Germinal center (tissue), 1 donor: Measurements from ENCODE around the gene LGR6.
"Not testable (repeated sequence)": the region's sequence is repeated elsewhere in the genome, so short reads cannot be mapped to it uniquely, and the experiment has no call there.

Source experiments
- DNase-seq: peaks from one replicate; pipeline ENCODE4 v3.0.0; 2012; ENCODE audit warnings: mixed read lengths, low spot score

Gene LGR6

DNA sequence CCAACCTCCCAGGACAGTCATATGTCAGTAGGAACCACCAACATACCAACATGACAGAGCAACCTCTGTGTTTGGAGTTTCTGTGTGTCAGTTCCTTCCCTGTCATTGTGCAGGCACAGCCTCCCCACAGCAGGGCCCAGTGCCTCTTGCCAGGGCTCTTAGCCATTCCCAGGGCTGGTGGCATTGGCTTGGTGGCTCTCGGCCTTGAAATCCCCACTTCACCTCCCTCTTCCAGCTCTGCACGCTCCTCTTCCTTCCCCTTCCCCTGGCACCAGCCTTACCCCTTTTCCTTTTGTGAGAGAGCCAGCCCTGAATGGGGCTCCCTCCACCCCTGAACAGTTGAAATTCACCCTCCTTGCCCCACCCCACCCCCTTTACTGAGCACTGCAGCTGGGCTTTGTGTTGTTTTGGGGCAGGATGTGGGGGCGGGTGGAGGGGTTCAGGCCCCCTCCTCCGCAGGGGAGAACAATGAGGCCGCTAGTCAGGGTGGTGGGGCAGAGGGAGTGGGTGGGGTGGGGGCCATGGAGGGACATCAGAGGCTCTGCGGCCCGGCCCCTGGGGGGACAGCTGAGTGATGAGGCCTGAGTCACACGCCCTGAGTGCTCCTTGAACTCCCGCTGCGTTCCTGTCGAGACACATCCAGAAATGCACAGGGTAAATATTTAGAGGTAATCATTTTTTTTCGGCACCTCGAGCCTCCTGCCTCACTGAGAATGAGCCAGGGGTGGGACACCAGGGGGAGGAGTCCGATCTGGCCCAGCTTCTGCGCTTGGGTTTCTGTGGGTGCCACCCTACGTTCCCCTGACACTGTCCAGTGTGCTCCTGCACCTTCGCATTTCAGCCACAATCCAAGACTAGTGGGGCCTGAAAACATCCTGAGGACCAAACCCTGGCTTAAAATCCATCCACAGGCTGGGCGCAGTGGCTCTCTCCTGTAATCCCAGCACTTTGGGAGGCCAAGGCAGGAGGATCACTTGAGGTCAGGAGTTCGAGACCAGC is 28.6 kb downstream of the LGR6 start:
- DNase-seq: no peak

DNA sequence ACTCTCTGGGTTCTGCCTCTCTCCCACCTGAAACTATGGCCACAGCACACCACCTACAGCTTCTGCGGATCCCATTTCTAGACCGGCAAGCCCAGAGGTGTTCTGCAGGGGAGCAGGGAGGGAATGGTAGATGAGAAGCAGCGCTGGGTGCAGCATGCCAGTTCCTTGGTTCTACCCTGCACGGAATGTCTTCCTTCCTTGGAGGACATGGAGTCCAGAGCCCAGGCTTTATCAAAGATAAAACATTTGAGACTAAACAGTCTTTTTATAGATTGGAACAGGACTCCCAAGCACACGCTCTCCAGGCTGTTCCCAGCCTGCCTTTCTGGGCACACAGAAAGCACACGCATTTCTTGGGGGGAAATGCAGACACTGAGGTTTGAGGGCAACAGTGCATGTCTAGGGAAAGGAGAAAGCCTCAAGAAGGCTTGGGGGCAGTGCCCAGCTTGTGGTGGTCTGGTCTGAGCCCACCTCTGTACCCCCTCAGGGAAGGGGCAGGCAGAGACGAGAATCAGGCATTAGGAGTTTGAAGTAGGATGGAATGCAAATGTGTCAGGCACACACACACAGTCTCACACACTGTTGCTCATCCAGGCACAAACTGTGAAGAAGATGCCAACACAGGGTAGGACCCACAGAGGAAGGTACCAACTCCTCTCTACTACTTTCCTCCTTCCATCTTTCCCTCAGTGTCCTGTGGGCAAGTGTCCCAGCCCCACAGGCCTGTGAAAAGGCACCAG is 29.7 kb downstream of the LGR6 start:
- DNase-seq: no peak

DNA sequence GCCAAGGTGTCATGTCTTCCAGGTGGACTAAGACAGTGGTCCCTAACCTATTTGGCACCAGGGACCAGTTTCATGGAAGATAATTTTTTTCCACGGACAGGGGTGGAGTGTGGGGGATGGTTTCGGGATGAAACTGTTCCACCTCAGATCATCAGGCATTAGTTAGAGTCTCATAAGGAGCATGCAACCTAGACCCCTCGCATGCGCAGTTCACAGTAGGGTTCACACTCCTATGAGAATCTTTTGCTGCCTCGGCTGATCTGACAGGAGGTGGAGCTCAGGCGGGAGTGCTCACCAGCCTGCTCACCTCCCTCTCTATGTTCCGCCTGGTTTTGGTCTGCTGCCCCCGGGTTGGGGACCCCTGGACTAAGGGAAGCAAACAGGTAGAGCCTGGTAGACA is 30.9 kb downstream of the LGR6 start:
- no peak for DNase-seq

DNA sequence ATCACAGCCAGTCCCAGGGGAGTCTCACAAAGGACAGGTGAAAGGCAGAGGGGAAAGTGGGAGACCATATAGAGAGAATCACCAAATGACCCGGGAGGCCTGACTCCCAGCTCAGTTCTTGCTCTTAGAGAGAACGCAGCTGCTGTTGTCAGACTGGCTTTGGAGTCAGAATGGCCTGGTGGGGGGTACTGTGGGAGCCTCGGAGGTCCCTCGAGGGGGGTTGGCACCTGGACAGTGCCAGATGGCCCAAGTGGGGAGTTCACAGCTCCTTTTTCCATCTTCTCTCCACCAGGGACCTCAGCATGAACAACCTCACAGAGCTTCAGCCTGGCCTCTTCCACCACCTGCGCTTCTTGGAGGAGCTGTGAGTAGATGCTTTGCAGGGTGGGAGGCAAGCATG is 31.5 kb downstream of the LGR6 start:
- no peak for DNase-seq

DNA sequence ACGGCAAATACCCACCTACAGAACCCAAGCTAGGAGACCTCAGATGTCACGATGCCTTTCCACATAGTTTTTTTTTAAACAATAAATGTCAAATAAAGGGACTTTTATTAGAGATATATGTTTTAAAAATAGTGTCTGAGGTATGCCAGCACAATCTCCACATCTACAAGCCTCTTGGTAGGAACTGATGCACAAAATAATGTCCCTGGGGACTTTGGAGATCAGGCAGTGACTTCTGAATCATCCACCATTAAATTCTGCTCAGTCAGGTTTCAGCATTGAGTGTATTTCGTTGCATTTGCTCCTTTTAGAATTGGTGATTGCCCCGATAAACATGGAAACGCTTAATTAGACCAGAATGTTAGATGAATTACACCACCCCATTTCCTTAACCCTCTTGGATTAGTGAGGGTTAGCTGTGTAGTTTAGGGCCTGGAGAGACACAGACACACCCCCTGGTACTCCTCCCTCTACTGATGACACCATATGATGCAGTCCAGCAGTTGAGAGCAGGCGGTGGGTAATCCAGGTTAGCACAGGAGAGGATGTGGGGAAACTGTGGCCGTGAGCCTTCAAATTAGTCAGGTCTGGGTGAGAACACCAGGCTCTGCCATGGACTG is 33.6 kb downstream of the LGR6 start:
- no peak for DNase-seq

DNA sequence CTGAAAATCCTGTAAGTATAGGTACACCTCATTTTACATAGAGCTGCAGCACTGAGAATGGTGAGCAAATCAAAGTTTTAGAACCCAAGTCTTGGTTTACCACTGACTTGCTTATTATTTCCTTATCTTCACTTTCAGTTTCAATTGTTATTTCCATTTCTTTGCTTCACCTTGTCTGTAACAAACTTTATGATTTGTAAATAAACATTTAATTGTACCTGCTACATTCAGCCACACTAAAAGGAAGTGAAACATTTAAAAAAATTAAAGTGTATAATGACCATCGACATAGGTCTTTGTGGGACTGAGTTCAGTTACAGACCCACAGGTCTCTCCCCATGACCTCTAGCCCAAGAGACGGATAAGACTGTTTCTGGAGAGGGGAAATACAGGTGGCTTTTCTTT is 34.4 kb downstream of the LGR6 start:
- DNase-seq: no peak

DNA sequence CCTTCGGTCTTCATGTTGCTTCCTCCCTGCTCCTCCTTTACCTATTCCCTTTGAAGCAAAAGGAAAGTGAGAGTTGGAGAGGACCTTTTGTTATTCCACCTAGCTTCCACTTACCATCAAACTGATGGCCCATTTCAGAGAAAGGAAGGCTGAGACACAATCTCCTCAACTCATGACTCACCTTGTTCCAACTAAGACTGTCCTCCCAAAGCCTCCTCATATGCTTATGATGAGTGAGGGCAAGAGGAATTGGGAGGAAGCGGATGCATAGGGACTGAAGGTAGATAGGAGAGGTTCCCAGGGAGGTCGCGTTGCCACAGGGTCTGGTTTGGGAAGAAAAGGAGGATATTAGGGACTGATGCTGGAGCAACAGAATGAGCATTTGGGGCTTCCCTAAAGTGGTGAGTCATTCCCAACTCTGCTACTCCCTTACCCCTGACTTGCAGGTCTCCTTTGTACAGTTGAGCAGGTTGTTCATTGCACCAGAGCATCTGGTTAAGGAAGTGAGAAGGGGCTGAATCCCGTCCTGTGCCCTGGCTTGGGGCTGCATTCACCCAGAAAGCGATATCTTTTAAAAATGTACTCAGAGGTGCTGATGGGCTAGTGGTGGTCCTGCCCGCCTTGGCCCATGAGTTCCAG is 35.0 kb downstream of the LGR6 start:
- no peak for DNase-seq

DNA sequence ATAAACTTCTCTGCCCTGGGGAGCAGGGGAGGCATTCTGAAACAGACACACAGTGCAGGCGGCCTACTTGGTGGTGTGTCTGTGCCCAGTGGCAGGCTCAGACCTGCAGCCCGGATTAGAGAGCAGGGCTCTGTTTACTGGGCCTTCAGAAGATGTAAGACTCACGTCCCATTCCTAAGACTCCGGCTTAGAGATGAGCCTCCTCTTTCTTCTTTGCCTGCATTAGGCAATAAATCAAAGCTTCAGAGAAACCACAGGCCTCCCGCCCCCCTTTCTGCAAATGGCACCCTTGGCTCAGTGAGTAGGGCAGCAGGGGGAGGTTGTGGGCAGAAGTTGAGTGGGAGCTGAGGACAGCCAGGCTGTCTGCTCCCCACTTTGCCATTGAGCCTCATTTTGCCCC is 35.8 kb downstream of the LGR6 start:
- no peak for DNase-seq

DNA sequence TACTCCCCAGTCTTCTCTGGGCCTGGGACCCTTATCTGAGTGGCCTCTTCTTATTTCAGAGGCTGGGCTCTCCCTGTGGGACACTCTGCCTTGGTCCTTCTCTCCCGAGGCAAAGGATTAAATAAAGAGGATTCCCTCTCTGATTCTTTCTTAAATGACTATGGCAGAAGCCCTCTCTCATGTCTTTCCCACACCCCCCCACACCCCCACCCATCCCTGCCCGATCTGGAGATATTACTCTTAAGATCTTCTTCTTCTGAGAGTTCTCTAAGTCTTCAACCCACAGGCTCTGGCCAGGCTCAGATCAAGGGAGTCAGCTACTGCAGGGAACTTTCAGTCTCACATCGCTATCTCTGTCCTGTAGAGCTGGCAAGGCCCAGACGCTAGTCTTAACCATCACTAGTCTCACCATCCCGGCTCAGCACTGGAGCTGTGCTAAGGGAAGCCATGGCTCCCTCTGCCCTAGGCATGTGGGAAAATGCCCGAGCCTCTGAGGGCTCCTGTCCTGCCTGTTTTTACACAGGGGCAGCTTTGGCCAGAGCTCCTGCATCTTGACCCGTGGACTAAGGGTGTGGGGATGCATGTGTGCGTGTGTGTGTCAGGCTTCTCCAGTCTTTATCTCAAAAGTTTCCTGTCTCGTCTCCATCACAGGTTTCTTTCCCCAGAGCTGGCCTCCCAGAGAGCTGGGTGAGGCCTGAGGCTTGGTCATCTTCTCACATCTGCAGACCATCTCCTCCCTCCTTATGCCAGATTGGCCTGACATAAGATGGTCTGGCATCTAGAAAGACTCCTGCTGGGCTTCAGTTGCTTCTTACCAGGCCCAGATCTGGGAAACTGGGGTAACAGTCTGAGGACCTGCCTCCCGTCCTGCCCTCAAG is 36.7 kb downstream of the LGR6 start:
- no peak for DNase-seq

DNA sequence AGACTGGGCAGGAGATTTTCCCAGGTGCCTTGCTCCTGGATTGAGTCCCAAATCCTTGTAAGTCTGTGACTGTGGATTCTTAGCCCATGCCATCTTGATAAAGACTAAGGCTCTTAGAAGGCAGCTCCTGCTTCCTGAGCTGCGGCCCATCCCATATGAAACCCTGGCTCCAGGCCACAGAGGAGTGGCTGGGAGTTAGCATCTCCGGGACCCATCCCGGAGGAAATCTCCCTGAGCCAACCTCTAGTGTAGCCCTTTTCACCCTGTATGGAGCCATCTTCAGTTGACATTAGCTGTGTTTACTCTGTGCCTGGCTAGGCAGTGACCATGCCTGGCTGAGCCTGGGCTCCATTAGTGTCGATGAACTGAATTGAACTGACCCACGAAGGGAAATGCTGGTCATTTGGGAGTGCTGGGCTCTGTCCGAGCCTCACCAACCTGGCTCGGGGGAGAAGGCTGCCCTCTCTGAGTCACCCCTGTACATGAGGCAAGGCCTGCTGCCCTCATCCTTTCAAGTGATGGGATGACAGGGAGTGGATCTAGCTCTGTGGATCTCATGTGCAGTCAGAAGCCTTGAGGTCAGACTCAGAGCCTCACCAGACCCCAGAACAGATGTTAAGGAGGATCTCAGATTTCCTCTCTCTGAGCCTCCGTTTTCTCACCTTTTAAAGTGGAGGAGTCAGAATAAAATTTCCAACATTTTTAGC is 37.5 kb downstream of the LGR6 start:
- no peak for DNase-seq

DNA sequence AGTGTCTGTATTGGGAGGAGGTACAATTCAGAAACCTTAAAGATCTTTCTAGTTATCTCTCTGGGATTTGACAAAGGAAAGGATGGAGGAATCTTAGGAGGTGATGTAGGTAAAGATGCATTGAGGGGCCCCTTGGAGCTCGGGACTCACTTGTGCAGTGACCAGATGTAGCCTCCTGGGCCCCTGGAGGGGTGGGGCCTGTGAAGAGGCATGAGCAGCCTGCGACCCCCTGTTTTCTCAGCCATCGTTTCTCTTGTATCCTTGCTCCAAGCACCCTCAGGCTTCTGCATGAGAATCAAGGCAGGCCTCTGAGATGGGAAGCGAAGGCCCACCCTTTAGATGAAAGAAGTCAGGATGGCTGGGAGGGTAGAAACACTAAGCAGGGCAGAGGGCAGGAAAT is 39.6 kb downstream of the LGR6 start:
- DNase-seq: no peak

DNA sequence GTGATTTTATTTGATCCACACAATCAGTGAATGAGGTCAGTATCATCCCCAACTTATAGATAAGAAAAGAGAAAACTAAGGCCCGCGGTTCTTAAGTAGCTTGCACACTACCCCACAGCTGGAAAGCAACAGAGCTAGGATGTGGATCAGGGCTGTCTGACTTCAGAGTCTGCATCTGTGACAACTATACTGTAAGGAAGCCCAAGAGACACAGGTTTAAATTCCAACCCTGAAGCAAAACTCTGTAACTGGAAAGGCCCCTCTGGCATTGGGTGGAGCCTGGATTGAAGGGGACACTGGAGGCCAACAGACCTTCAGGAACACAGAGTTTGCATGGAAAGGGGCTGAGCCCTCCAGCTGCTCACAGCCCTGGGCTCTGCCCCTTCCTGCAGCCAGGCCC is 40.2 kb downstream of the LGR6 start:
- DNase-seq: no peak

DNA sequence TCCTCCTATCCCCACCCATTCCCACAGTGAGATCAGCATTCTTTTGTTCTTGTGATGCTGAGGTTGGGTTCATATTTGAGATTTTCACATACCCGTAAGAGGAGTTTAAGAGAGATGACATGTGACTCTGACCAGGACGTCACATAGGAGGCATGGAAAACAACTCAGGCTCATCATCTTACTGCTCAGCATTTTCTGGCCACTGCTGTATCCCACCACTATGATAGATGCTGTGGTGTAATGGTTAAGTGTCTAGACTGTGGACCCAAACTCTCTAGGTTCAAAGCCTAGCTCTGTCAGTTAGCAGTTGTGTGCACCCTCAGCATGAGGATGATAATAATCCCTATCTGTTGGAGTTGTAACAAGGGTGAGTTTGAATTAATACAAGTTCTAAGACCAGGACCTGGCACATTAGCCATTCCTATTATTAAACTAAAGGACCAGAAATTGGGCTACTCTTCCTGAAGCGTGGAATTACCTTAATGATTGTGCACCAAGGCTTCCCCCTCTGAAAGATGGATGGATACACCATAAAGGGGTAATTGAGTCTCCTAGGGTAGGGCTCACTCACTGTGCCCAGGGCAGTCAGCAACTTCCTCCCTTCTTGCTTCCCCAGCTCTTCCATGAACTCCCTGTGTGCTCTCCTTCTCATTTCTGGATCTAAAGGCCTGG is 40.9 kb downstream of the LGR6 start:
- DNase-seq: no peak

DNA sequence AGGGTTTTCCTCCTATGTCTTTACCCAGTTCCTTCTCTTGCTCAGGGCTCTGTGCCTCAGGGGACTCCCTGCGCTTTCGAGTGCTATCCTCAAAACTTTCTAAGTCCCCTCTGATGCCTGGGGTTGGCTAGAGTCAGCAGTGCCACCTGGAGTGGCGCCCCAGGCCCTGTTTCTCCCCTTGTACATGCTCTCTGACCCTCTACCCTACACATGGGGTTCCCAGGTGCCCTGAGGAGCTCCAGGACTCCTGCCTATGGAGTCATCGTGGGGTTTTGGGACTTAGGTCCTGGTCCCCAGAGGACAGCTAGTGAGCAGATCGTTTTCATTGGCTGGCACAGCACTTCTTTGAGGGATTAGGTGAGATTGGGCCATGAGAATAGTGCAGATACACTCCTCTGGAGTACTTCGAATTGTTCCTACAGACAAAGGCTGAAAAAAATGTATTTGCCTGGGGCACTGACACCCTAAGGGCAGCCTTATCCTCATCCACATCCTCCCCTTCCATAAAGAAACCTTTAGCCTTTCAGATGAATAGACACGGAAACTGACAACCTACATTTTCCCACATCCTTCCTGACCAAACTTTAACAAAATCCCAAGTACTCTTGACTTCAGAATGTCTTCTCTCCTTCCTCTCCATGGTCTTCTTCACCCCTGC is 41.5 kb downstream of the LGR6 start:
- DNase-seq: no peak

DNA sequence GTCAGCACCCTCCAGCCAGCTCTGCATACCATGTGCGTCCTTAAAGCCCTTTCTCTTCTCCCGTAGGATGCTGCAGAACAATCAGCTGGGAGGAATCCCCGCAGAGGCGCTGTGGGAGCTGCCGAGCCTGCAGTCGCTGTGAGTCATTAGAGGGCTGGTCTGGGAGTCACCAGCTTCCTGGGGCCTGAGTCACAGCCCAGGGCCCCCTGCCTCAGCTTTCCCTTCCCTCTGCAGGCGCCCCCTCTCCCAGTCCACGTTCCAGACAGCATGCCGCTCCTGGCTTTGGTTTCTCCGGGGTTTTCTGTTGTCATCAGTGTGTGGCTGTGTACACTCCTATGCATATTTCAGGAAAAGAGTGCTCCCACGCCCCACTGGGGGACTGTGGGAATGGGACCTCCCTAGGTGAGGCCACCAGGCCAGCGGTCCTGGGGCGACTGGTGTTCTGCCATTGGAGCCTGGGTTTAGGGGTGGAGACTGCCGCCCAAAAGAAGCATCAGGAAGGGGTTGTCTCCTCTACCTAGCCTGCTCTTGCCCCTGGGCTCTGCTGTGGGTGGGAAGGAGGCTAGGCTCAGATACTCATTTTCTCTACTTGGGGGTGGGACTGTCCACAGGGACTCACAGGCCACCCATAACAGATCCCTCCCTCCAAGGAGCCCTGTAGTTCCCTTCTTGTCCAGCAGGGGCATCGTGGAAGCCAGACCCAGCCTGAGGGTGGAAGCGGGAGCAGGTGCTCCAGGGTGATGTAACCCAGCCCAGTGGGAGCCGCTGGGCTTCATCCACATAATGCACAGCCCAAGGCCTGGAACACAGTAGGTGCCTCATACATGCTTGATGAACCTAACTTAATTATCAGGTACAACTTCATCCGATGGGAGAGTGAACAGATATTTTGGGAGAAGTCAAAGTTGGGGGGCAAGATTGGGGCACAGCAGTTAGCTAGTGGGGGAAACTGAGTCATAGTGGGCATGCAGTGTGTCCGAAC is 42.5 kb downstream of the LGR6 start:
- peak; percentile 84 for DNase-seq

DNA sequence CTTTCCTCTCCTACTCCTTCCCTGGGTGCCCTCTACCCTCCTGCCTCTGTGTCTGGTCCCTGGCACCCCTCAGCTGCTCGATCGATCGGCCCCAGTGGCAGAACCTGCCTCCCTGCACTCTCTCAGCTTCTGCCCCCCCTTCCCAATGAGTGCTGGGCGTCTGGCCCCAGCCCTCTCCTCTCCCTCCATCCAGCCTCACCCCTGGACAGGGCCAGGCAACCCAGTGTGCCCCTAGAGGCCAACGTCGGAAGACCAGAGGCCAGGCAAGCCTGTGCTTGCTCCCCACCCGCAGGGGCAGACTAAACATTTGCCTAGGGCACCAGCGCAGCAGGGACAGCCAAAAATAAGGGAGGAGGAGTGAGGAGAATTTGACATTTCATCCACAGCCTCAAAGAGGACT is 43.5 kb downstream of the LGR6 start:
- DNase-seq: peak; percentile 60

DNA sequence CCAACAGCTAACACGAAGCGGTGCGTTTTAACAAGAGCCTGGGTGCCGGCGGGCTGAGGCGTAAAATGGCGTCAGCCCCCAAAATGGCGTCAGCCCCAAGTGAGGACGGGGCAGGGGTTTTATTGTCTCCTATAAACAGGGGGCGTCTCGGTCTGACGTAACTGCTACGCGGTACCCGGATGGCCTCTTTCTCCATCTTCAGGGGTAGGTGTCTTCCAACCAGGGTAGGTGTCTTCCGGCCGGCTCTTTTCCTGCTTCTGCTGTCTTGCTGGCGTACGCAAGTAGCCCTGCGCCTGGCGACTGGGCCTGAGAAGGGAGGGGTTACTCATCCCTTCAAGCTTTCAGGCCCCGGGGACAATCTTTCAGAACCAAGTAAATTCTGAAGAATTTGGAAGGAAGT is 45.3 kb downstream of the LGR6 start:
- DNase-seq: no peak

DNA sequence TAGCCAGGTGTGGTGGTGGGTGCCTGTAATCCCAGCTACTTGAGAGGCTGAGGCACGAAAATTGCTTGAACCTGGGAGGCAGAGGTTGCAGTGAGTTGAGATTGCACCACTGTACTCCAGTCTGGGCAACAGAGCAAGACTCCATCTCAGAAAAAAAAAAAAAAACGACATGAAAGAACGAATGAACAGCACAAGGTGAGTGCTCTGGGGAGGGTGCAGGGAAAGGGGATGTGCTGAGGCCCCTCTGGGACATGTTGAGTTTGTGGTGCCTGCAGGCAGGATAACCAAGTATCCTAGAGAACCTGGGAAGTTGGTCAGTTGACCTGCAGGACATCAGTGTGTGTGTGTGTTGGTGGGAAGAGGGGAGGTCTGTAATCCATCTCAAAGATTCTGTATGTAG is 46.6 kb downstream of the LGR6 start:
- not testable (repeated sequence) for DNase-seq
